ENCODE measurements around the gene ZNF672. TPM values are rescaled to one million over a fixed set of nuclear protein-coding genes. Genes with fewer than 3 reads are reported as not detected.
A peak's percentile ranks its signal among the peaks of the same experiment; 100 is the strongest.
"Not testable (repeated sequence)": the region's sequence is repeated elsewhere in the genome, so short reads cannot be mapped to it uniquely, and the experiment has no call there.

The ZNF672 gene
- total RNA-seq, 2 donors from 2014 or later = 27.8 to 57.4 TPM

DNA sequence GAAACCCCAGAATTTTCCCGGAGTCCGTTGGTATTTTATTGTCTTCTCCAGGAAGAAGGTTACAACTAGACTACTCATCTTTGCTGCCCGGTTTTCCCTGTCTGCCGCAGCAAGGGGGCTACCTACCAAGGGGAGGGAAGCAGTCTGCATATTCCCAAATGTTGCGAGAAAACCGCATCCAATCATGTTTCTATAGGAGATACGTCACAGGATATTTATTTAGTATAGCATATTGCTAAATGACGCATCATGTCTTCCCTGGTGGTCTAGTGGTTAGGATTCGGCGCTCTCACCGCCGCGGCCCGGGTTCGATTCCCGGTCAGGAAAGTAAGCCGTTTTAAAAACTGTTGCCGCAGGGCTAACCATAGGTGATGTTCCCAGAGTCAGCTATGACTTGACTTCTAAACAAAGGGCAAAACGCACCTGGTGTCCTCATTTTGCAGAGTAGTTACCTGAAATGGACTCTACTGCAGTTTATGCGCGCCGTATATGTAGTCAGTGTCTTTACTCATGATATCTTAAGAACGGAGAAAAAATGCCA is 36.0 kb downstream of the ZNF672 start:
- no peak for TF ChIP-seq CTCF (IDR thresholded peaks at IDR 0.05)
- H3K27ac ChIP-seq = peak overlapping the region; percentile 99
- H3K4me3 ChIP-seq = peak overlapping the region; percentile 74
- no peaks in the 10 kb centered on the region for H3K27me3 ChIP-seq
- no peaks in the 10 kb centered on the region for H3K9me3 ChIP-seq
- H3K9ac ChIP-seq (ENCODE audit: low read depth in 2 of 2, low read length in 2 of 2) = peak overlapping the region; percentile 69 to 98
- intact Hi-C loops (cut with DNase I) = no loop called here
- peak; percentile 87 for DNase-seq
- no peaks in the 10 kb centered on the region for H3K36me3 ChIP-seq
- no peaks in the 10 kb centered on the region for H3K4me1 ChIP-seq

- no peak for DNase-seq
- Histone ChIP-seq H3K9me3 (no peaks in the 10 kb centered on the region), H3K4me3 (no peak overlapping the region), H3K4me1 (no peaks in the 10 kb centered on the region), H3K36me3 (no peaks in the 10 kb centered on the region), H3K27me3 (no peaks in the 10 kb centered on the region), H3K27ac (no peak overlapping the region), H3K9ac (ENCODE audit: low read depth in 2 of 2, low read length in 2 of 2) (no peak overlapping the region)
- TF ChIP-seq CTCF (IDR thresholded peaks at IDR 0.05) = no peak
- intact Hi-C loops (cut with DNase I) = no loop called here
Observed at GRCh38 chr1:248881261-248881660, 43.2 kb downstream of the ZNF672 start.

GRCh38 chr1:248882427-248882826 is 44.4 kb downstream of the ZNF672 start:
- DNase-seq; H3K4me1 ChIP-seq; H3K27ac ChIP-seq; H3K27me3 ChIP-seq; H3K4me3 ChIP-seq; intact Hi-C loops (cut with DNase I); H3K36me3 ChIP-seq; H3K9ac ChIP-seq (ENCODE audit: low read depth in 2 of 2, low read length in 2 of 2); H3K9me3 ChIP-seq: not testable (repeated sequence)

DNA sequence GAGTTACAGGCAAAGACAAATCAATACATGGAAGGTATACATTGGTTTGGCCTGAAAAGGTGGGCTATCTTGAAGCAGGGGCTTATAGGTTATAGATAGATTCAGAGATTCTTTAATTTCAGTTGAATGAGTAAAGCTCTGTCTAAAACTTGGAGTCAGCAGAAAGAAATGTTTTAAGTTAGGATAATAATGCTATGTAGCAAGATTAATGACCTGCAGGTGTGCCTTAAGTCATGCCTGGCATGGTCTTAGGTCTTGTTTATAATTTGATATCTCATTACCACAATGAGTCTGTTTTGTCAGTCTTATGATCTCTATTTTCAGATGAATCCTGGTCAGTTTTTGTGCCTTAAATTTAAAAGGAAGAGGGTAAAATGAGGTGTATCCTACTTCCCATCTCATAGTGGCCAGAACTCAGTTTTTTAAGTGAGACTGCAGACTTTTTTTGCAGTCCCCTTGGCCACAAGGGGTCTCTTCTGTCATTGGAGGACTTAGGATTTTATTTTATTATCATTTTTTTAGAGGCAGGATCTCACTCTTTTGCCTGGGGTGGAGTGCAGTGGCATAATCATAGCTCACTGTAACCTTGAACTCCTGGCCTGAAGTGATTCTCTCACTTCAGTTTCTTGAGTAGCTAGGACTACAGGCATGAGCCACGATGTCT is 46.7 kb downstream of the ZNF672 start:
- Histone ChIP-seq H3K9ac (ENCODE audit: low read depth in 2 of 2, low read length in 2 of 2) (no peak overlapping the region), H3K4me1 (no peaks in the 10 kb centered on the region), H3K9me3 (no peaks in the 10 kb centered on the region), H3K27ac (no peak overlapping the region), H3K36me3 (no peaks in the 10 kb centered on the region), H3K4me3 (no peak overlapping the region), H3K27me3 (no peaks in the 10 kb centered on the region)
- TF ChIP-seq CTCF (IDR thresholded peaks at IDR 0.05) = no peak
- no peak for DNase-seq
- intact Hi-C loops (cut with DNase I) = no loop called here

- H3K9ac ChIP-seq (ENCODE audit: low read depth in 2 of 2, low read length in 2 of 2) = no peak overlapping the region
- H3K27me3 ChIP-seq = no peaks in the 10 kb centered on the region
- no peak overlapping the region for H3K27ac ChIP-seq
- H3K4me3 ChIP-seq = no peak overlapping the region
- H3K9me3 ChIP-seq = no peaks in the 10 kb centered on the region
- no peak for TF ChIP-seq CTCF (IDR thresholded peaks at IDR 0.05)
- no peak for DNase-seq
- intact Hi-C loops (cut with DNase I) = no loop called here
- H3K4me1 ChIP-seq = no peaks in the 10 kb centered on the region
- H3K36me3 ChIP-seq = no peaks in the 10 kb centered on the region
Observed at GRCh38 chr1:248885646-248886045, 47.6 kb downstream of the ZNF672 start.

DNA sequence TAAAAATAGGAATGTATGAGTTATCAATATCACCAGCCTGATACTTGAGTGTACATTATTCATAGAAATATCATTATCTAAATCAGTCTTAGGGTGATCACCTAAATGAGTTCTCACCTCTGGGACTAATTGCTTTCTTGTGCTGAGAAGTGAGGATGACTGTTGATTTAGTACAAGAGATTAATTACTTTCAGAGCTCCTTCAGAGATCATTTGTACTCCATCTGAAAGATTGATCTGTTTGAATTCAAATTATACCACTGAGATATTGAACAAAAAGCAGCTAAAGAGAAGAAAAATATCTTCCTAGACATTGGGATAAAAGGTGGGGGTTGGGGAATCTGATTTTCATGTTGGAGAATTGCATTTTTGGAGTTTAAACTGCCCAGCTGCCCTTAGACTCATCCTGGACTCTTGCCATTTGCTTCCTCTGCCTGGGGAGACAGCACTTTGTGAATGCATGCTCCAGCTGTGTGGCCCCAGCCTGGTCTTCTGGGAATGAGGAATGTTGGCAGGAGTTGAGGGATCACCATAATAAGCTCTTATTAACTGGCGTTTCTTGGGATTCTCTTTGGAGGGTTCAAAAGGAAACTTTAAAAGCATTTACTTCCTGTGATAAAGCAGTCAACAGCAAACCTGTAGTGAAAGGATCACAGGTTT is 48.3 kb downstream of the ZNF672 start:
- no peak overlapping the region for H3K4me3 ChIP-seq
- intact Hi-C loops (cut with DNase I) = no loop called here
- no peak overlapping the region for H3K9ac ChIP-seq (ENCODE audit: low read depth in 2 of 2, low read length in 2 of 2)

DNA sequence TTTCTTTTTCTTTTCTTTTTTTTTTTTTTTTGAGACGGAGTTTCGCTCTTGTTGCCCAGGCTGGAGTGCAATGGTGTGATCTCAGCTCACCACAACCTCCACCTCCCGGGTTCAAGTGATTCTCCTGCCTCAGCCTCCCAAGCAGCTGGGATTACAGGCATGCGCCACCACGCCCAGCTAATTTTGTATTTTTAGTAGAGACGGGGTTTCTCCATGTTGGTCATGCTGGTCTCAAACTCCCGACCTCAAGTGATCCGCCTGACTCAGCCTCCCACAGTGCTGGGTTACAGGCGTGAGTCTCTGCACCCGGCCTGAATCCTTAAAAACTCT is 51.9 kb downstream of the ZNF672 start:
- H3K4me1 ChIP-seq; H3K36me3 ChIP-seq; DNase-seq; H3K4me3 ChIP-seq; H3K9me3 ChIP-seq; H3K27ac ChIP-seq; H3K9ac ChIP-seq (ENCODE audit: low read depth in 2 of 2, low read length in 2 of 2); intact Hi-C loops (cut with DNase I); H3K27me3 ChIP-seq: not testable (repeated sequence)

More for the DNA sequence above, 48.3 kb downstream of the ZNF672 start:
- no peaks in the 10 kb centered on the region for H3K9me3 ChIP-seq
- no peak for DNase-seq
- no peak overlapping the region for H3K27ac ChIP-seq
- H3K36me3 ChIP-seq = no peaks in the 10 kb centered on the region
- H3K27me3 ChIP-seq = no peaks in the 10 kb centered on the region
- H3K4me1 ChIP-seq = no peaks in the 10 kb centered on the region
- no peak for TF ChIP-seq CTCF (IDR thresholded peaks at IDR 0.05)

Data from colonic mucosa (tissue), 4 donors.